Stimulated activated CD4-positive, alpha-beta T cell treated with anti-CD3 and anti-CD28 coated beads, TNF-alpha, amount 100 ng/mL, for 4 hours (primary cell): ENCODE results near the gene MSL2.
"Not testable (repeated sequence)": the region's sequence is repeated elsewhere in the genome, so short reads cannot be mapped to it uniquely, and the experiment has no call there.

Experiments
- DNase-seq, 3 experiments: peaks; one replicate each; pipeline ENCODE4 v3.0.0-alpha.2; 2020; ENCODE audit warnings: low read depth in 3 of 3

MSL2 gene

DNA sequence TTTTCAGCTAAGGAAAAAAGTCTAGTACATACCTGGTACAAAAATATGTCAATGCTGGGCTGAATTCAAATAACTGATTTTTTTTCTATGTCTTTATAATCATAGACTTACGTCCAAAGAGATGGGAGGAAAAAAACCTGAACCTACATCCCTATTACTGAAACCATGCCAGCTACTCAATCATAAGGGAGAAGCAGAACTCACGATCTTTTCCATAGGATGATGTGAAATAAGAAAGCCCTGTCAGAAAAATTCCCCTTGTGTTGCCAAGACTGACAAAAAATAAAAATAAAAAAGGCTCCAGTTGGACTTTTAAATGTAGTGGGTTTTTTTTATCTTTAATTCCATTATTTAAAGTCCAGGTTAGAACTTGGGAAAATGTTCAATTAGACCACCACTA, 3.3 kb downstream of the MSL2 start:
- DNase-seq: no peak

DNA sequence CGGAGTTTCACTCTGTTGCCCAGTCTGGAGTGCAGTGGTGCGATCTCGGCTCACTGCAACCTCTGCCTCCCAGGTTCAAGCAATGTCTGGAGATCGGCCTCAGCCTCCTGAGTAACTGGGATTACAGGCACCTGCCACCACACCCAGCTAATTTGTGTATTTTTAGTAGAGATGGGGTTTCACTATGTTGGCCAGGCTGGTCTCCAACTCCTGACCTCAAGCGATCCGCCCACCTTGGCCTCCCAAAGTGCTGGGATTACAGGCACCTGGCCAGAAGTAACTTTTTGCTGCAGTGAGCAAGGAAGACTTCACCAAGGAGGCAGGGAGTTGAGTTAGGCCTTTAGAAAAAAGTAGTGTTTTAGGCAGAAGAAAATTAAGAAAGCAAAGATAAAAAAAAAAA, 3.9 kb downstream of the MSL2 start:
- DNase-seq: not testable (repeated sequence)

DNA sequence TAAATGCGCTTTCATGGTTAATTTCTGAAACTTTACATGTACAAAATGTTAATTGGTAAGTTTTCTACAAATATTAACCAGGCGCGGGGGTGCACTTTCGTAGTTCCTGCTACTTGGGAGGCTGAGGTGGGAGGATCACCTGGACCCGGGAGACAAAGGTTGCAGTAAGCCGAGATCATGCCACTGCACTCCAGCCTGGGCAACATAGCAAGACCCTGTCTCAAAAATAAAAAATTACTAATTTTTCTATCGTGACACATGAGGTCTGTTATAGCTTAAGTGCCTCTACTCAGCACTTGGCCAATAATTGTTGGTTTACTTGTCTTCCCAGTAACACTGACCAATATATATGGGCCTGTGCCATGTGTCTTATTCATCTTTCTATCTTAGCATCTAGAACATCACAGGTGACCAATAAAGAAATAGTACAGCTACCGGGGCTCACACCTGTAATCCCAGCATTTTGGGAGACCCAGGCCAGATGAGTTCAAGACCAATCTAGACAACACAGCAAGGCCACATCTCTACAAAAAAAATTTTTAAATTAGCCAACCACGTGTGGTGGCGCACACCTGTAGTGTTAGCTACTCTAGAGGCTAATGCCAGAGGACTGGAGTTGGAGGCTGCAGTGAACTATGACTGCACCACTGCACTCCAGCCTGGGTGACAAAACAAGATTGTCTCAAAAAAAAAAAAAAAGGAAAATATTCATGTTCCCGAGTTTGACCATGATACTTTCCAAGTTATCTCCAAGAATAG, 6.1 kb downstream of the MSL2 start:
- DNase-seq: no peak

DNA sequence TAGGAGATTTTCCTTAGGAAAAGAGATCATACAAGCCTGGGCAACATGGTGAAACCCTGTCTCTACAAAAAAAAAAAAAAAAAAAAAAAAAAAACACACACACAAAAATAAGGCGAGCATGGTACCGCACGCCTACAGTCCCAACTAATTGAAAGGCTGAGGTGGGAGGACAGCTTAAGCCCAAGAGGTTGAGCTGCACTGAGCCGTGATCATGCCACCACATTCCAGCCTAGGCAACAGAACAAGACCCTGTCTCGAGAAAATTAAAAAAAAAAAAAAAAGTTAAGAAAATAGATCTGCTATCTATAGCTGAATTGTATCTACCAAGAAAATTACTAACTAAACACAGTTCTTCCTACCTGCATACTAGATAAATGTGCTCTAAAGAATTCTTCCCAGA, 7.1 kb downstream of the MSL2 start:
- no peak for DNase-seq

DNA sequence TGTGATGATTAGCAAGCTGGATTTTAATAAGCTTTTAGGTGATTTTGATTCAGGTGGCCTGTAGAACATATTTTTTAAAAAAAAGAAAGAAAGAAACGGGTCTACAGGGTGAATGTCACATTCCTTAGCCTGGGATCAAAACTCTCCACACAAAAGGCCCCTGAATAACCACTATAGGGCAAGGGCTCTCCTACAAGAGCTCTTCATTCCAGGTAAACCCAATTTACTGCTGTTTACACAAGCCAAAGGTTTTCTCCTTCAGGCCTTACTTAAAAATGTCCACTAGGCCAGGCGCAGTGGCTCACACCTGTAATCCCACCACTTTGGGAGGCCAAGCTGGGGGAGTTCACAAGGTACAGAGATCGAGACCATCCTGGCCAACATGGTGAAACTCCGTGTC, 8.3 kb downstream of the MSL2 start:
- no peak for DNase-seq

DNA sequence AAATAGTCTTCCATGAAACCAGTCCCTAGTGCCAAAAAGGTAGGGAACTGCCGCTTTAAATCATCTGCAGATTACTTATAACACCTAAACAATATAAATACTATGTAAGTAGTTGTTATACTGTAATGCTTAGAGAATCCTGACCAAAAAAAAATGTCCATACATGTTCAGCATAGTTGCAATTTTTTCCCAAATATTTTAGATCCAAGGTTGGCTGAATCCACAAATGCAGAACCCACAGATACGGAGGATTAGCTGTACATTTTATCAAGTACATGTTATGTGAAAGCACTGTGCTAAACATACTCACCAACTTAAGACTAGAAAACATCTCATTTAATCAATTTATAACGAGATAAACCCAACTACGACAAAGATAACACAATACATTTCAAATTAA, 9.3 kb downstream of the MSL2 start:
- DNase-seq: no peak

DNA sequence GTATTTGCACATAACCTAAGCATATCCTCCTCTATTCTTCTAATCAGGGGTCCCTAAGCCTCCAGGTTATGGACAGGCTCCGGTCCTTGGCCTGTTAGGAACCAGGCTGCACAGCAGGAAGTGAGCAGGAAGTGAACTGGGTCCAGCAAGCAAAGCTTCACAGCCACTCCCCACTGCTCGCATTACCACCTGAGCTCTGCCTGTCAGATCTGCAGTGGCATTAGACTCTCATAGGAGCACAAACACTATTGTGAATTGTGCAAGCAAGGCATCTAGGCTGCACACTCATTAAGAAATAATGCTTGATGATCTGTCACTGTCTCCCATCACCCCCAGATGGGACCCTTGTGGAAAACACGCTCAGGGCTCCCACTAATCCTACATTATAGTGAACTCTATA, 9.8 kb downstream of the MSL2 start:
- no peak for DNase-seq

DNA sequence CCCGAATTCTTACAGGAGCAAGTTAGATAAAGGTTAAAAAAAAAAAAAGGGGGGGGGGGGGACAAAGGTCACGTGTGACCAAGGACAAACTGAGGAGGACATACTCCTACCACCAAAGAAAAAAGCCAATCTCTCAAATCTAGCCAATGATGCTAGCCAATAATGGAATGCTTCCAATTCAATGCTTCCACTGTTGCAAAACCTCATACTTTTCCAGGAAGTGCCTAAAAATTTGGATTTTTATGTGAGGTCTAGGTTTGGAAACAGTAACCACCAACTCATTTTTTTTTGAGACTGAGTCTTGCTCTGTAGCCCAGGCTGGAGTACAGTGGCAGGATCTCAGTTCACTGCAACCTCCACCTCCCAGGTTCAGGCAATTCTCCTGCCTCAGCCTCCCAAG, 11.4 kb downstream of the MSL2 start:
- no peak for DNase-seq

DNA sequence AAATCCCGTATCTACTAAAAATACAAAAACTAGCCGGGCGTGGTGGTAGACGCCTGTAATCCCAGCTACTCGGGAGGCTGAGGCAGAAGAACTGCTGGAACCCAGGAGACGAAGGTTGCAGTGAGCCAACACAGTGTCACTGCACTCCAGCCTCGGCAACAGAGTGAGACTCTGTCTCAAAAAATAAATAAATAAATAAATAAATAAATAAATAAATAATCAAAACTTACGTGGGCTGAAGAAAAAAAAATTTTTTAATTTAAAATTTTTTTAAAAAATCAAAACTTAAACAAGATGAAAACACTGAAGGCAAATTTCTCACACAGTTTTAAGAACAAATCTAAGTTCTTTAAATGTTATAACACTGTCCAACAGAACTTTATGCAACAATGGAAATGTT, 14.4 kb downstream of the MSL2 start:
- no peak for DNase-seq

DNA sequence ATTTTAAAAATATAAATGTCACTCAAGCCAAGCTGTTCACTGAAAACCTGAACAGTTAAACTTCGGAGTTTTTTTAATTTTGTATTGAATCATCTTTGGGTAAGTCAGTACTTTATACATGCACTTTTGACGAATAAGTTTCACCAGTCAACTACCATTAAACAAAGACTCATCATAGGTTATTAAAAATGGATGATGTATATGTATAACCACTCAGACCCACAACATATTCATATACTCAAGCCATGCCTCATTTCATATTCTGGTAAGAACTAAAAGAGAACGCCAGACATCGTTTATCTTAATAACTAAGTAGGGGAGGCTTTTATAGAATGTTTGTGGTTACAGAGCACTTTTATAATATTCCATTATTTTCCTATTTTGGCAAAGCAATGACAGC, 18.3 kb downstream of the MSL2 start:
- no peak for DNase-seq

DNA sequence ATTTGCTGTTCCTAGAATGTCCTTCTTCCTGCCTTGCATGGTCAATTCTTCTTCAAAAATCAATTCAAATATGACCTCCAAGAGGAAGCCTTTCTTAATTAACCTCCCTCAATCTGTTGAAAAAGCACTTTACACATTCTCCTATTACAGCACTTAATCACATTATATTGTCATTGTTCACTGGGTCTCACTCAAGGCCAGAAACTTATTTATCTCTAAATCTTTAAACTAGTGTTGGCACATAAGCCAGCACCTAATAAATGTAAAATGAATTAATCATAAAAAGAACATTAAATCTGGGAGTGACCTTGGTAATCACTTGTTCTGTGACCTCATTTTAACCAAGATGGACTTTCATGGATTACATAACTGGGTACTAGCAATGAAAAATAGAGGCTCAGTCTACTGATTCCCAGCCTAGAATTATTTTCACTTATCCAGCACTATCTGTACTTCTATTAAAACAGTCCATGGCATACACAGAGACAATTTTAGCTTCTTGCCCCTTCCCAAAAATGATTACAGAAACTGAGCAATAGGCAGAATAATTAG, 22.1 kb downstream of the MSL2 start:
- no peak for DNase-seq

DNA sequence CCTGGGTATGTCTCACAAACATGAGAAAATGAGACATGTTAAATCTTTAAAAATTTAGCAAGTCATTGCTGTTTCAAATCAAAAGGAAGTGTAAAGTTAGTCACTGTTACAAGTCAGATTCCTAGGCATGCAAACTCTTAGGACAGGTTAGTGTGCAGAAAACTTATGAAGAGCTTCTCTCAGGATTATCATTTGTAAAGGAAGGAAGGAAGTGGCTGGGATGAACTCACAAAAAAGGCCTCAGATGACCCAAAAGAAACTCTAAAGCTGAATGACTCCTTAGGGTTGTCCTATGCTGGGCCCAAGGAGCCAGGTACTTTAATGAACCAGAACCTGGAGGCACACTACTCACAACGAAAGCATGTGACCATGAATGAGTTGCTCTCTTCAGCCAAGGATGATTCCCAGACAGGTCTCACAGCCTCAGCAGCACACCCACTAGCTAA, 25.0 kb downstream of the MSL2 start:
- DNase-seq: no peak

DNA sequence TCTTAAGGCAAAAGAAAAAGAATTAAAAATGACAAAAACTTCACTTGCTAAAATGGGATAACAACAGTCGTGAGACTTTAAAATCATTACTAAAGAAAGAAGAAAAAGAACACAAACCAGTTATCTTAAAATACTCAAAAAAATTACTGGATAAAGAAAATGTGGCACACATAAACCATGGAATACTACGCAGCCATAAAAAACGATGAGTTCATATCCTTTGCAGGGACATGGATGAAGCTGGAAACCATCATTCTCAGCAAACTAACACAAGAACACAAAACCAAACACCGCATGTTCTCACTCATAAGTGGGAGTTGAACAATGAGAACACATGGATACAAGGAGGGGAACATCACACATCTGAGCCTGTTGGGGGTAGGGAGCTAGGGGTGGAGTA, 27.9 kb downstream of the MSL2 start:
- not testable (repeated sequence) for DNase-seq

DNA sequence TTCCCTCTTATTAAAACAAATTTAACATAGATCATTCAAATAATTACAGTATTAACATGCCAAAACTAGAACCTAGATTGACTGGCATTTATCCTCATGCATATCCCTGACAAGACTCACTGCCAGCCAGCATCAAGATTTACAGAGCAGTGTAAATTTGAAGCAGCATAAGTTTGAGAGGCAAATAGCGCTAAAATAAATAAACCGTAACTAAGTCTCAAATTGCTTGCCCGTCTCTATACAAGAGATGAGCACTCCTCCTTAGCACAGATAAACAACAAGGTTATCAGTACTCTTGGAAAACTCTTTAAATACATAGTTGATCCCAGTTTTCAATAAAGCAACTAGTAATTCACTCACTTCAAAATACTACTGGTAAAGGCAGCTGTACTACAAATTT, 29.6 kb downstream of the MSL2 start:
- DNase-seq: no peak

DNA sequence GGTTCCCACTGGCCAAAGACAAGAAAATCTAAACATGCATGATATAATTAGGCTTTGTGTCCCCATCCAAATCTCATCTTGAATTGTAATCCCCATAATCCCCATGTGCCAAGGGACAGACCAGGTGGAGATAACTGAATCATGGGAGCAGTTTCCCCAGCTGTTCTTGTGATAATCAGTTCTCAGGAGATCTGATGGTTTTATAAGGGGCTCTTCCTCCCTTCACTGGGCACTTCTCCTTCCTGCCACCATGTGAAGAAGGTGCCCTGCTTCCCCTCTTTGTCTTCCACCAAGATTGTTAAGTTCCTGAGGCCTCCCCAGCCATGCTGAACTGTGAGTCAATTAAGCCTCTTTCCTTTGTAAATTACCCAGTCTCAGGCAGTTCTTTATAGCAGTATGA, 32.5 kb downstream of the MSL2 start:
- DNase-seq: not testable (repeated sequence)

DNA sequence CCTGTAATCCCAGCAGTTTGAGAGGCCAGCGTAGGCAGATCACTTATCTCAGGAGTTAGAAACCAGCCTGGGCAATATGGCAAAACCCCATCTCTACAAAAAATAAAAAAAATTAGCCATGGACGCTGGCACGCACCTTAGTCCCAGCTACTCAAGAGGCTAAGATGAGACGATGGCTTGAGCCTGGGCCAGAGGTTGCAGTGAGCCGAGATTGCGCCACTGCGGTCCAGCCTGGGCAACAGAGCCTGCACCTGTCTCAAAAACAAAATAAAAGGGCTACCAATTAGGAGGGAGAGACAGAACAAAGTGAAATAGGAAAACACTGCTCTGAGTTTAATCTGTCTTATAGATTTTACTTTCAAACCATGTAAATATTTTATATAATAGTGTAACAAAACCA, 33.8 kb downstream of the MSL2 start:
- no peak for DNase-seq

DNA sequence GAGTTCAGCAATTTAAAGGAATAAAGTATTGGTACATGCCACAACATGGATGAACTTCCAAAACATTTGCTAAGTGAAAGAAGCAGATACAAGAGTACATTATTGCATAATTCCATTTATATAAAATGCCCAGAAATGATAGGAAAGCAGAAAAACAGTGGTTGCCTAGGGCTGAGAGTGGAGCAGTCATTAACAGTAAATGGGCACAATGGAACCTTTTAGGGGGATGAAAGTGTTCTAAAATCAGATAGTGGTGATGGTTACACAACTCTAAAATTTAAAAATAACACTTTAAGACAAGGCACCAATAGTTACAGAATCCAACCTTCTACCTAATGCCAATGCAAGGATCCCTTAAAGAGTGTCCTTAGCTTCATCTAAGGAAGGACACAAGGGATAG, 34.6 kb downstream of the MSL2 start:
- no peak for DNase-seq

DNA sequence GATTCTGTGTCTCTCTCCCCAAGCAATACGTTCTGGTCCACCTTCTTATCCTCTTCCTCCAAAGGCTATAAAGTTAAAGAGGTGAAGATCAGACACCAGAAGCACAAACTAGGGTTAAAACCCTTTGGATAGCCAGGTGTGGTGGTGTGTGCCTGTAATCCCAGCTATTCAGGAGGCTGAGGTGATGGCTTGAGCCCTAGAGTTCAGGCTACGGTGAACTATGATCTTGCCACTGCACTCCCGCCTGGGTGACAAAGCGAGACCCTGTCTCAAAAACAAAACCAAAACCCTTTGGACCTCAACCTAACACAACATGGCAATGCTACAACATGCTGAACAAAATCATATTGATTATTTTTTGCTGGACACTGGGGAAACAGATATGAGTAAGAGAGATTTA, 43.2 kb downstream of the MSL2 start:
- DNase-seq: no peak

DNA sequence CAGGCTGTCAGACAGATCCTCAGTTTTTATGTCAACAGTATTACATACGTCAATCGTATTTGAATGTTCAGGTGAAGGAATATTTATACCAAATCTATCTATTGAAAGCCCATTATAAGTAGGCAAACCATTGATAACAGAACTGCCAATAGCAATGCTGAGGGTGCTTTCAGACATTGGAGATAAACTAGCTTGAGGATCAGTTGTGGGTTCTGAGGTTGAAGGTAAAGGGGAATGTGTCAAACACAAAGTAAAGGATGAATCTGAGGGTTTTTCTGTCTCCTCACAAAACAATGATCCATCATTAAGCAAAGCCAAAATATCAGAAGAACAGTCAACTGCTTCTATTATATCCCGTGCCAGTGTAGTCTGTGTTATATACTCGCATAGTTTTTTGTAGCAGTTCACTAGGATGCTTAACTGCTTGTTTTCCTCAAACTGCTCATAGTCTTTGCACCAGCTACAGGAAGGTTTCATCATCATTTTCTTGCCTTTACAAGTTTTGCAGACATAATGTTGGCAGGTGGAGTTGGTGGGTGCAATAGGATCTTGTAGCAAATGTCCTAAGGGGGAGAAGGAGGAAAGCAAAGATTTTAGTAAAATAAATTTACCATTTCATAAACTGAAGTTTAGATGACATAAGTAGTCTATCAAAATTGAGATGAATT, 43.8 kb downstream of the MSL2 start:
- no peak for DNase-seq

DNA sequence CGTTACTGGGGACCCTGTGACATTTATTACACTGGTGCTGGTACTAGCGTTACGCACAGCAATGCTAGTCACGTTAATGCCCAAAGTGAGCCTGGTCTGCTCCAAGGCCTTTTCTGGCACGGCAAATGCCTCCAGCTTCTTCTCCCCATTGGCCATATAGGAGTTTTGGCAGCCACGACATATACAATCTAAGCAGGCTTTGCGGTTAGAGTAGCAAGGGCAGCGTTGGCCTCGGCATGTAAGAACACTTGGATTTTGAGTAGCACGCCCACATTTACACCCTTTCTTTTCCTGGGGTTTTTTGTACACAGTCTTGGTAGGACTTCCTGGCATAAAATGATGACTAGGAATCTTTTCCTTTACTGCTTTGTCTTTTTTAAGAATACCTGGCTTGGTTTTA, 44.9 kb downstream of the MSL2 start:
- no peak for DNase-seq

DNA sequence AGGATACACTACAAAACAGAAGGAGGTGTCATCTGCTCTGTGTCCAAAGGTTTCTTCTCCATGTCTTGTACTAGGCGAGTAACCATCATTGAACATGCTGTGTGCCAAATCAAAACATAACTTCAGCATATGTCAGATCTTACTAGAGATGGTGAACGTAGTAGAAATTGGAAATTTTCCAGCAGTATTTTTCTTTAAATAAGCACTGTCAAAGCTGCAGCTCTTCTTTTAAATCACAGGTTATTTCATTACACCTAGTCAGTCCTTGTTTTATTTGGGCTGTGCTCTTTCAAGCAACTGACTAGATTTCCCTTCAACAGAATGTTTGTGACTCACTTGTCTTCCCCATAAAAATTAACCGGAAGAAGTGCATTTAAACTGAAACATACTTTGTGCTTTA, 46.5 kb downstream of the MSL2 start:
- DNase-seq: no peak

DNA sequence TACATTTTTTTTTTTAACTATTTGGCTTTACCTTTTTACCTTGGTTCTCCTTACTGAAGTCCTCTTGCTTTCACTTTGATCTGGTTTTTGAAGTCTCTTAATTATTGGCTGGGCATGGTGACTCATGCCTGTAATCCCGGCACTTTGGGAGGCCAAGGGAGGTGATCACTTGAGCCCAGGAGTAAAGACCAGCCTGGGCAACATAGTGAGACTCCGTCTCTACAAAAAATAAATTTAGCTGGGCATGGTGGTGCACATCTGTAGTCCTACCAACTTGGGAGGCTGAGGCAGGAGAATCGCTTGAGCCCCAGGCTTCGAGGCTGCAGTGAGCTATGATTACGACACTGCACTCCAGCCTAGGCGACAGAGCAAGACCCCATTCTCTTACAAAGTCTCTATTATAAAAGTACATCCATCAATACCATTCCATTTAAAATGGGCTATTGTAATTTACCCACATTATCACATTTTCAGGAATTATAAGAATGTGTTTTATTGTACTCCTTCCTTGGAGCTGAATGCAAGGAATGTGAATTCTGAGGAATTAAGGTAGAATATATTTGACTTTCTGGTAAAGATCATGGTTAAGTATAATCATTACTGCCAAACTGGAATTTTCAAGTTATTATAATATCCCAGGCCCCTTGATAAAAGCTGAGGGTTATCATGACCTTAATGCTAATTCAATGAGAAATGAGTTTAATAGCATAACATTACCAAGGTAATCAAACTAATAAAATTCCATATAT, 49.0 kb downstream of the MSL2 start:
- no peak for DNase-seq

DNA sequence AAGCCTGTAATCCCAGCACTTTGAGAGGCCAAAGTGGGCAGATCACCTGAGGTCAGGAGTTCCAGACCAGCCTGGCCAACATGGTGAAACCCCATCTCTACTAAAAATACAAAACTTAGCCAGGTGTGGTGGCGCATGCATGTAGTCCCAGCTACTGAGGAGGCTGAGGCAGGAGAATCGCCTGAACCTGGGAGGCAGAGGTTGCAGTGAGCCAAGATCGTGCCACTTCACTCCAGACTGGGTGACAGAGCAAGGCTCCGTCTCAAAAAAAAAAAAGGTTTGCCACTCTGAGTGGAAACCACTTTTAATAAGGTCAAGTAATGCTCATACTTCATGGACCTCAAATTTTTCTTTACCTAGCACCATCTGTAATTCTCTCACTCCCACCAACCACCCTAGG, 51.7 kb downstream of the MSL2 start:
- not testable (repeated sequence) for DNase-seq
